Cardiac fibroblast (primary cell): ENCODE results near the gene SCO2.

Experiments used
- DNase-seq, 2 donors: peaks; one replicate each; pipeline versions ENCODE4 v3.0.0 to v3.0.0-alpha.2; 2010; ENCODE audit warnings: low read depth in 2 of 2
- H3K4me3 ChIP-seq, 2 donors: replicated peaks in 1 of 2; 1 replicate in 1 of 2; 2 replicates in 1 of 2; pipeline ENCODE4 v1.5.1; 2011; ENCODE audit warnings: low read depth in 2 of 2, low read length in 2 of 2, mild to moderate bottlenecking in 2 of 2, moderate library complexity in 1 of 2
- CTCF ChIP-seq: IDR thresholded peaks from one replicate; pipeline ENCODE4 v1.5.1; 2011; ENCODE audit warnings: low read depth, mild to moderate bottlenecking, low read length, inconsistent platforms

Gene SCO2

GRCh38 chr22:50486561-50487289 lies 38.7 kb downstream of the SCO2 start, which contains the start of gene MIOX:
Gene MIOX (plus strand): TSS chr22:50486859. CDS start chr22:50486898, 39 bp downstream.
- no peak within 1 kb of the TSS for H3K4me3 ChIP-seq
- TF ChIP-seq CTCF: no peak
- DNase-seq: peak in 1 of 2 donors; percentile 23

GRCh38 chr22:50485221-50486131 lies 39.9 kb downstream of the SCO2 start:
- H3K4me3 ChIP-seq: no peak overlapping the region
- no peak for DNase-seq
- no peak for TF ChIP-seq CTCF

- no peak for TF ChIP-seq CTCF
- DNase-seq: no peak
- no peak overlapping the region for H3K4me3 ChIP-seq
Measured at GRCh38 chr22:50483977-50484853, 41.2 kb downstream of the SCO2 start.

- no peak for TF ChIP-seq CTCF
- DNase-seq: no peak
- no peak overlapping the region for H3K4me3 ChIP-seq
Measured at GRCh38 chr22:50483556-50483955, 41.8 kb downstream of the SCO2 start.

- no peak overlapping the region for H3K4me3 ChIP-seq
- DNase-seq: no peak
- no peak for TF ChIP-seq CTCF
Measured at GRCh38 chr22:50483106-50483505, 42.3 kb downstream of the SCO2 start.
